ENCODE measurements around the gene MFN2. TPM values are rescaled to one million over a fixed set of nuclear protein-coding genes. Genes with fewer than 3 reads are reported as not detected.

MFN2 gene
- total RNA-seq, 1 experiment from 2014 or later = 72.6 TPM

DNA sequence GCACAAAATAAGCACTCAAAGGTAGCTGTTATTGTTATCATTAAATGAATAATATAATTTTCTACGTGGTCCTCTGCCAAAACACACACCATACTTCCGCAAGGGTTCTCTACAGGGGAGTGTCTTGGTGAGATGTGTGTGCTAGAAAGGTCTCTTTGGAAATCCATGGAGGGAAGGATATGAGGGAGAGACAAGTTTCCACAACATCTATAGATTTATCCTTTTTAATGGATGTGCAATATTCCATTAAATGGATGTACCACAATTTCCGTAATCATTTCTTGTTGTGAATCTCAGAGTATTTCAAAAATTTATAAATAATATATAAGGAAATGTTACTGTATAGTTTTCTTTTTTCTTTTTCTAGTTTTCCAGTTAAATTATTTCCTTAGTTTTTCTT is 80.3 kb downstream of the MFN2 start:
- no peaks in the 10 kb centered on the region for H4K20me1 ChIP-seq (ENCODE audit: insufficient read depth)
- H3F3A ChIP-seq (ENCODE audit: insufficient read depth, low read depth) = no peaks in the 10 kb centered on the region
- H3K9me2 ChIP-seq (ENCODE audit: insufficient read depth) = no peaks in the 10 kb centered on the region
- peaks cover 12% of the 10 kb centered on the region for H3K27me3 ChIP-seq (ENCODE audit: insufficient read depth, low read depth)
- no TSS peak for BruUV-seq (replicated peaks)
- no peaks in the 10 kb centered on the region for H3K79me2 ChIP-seq (ENCODE audit: low read depth)
- no peak overlapping the region for H3K4me2 ChIP-seq
- POLR2A ChIA-PET (ENCODE audit: unreplicated experiment) = no interaction called here
- H3K36me3 ChIP-seq (ENCODE audit: low read depth) = no peaks in the 10 kb centered on the region
- H3K9me3 ChIP-seq (ENCODE audit: insufficient read depth, low read depth) = no peaks in the 10 kb centered on the region
- H3K4me3 ChIP-seq = no peak overlapping the region
- intact Hi-C loops (cut with micrococcal nuclease; ENCODE audit: unreplicated experiment) = no loop called here
- no peak for DNase-seq
- no peak for TF ChIP-seq EZH2 (IDR thresholded peaks at IDR 0.05; ENCODE audit: low read depth)
- TF ChIP-seq, protein P1, sequence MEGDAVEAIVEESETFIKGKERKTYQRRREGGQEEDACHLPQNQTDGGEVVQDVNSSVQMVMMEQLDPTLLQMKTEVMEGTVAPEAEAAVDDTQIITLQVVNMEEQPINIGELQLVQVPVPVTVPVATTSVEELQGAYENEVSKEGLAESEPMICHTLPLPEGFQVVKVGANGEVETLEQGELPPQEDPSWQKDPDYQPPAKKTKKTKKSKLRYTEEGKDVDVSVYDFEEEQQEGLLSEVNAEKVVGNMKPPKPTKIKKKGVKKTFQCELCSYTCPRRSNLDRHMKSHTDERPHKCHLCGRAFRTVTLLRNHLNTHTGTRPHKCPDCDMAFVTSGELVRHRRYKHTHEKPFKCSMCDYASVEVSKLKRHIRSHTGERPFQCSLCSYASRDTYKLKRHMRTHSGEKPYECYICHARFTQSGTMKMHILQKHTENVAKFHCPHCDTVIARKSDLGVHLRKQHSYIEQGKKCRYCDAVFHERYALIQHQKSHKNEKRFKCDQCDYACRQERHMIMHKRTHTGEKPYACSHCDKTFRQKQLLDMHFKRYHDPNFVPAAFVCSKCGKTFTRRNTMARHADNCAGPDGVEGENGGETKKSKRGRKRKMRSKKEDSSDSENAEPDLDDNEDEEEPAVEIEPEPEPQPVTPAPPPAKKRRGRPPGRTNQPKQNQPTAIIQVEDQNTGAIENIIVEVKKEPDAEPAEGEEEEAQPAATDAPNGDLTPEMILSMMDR (conservative IDR thresholded peaks at IDR 0.05) = no peak
- no peaks in the 10 kb centered on the region for H3K4me1 ChIP-seq (replicated peaks; ENCODE audit: insufficient read depth)
- no peak overlapping the region for H3K27ac ChIP-seq
- H2AFZ ChIP-seq = no peak overlapping the region
- CTCF ChIA-PET = no interaction called here

Small RNAs within 50 kb of the gene (microRNA-seq; reads per million reads assigned to microRNA genes)
- not detected for gene MIR6729 (ENCODE audit: borderline number of aligned reads, borderline replicate concordance)

Other genes starting within 250 kb of the MFN2 start
- 75.5 and 77.7 TPM in 2 replicates for gene AGTRAP, start 244.3 kb upstream of the MFN2 start, total RNA-seq (2021)
- gene C1orf167, start 218.3 kb upstream of the MFN2 start, total RNA-seq (2021) = not detected in 2 replicates
- 15.8 and 22.2 TPM in 2 replicates for gene MTHFR, start 174.5 kb upstream of the MFN2 start, total RNA-seq (2021)
- 14.8 and 16.7 TPM in 2 replicates for gene CLCN6, start 174.3 kb upstream of the MFN2 start, total RNA-seq (2021)
- gene NPPA, start 132.7 kb upstream of the MFN2 start, total RNA-seq (2021) = not detected in 2 replicates
- not detected in 2 replicates for gene NPPB, start 121.5 kb upstream of the MFN2 start, total RNA-seq (2021)
- 38.7 and 44.2 TPM in 2 replicates for gene KIAA2013, start 54.0 kb upstream of the MFN2 start, total RNA-seq (2021)
- gene PLOD1, start 45.7 kb upstream of the MFN2 start, total RNA-seq (2021) = 64.1 and 65.0 TPM in 2 replicates
- gene MIIP, start 39.1 kb downstream of the MFN2 start, total RNA-seq (2021) = 25.9 and 28.3 TPM in 2 replicates
- gene TNFRSF8, start 82.9 kb downstream of the MFN2 start, total RNA-seq (2021) = not detected in 2 replicates
- gene TNFRSF1B, start 186.5 kb downstream of the MFN2 start, total RNA-seq (2021) = 2.7 and 3.3 TPM in 2 replicates
- gene VPS13D, start 249.6 kb downstream of the MFN2 start, total RNA-seq (2021) = 31.1 and 36.2 TPM in 2 replicates